Fibroblast of villous mesenchyme (primary cell): Measurements from ENCODE around the gene DHRS7. TPM values are rescaled to one million over a fixed set of nuclear protein-coding genes. Genes with fewer than 3 reads are reported as not detected.

ENCODE experiments used
- DNase-seq: peaks from one replicate; pipeline ENCODE4 v3.0.0-alpha.2; 2010; ENCODE audit warnings: low read depth
- H3K4me3 ChIP-seq: 2 replicates; pipeline ENCODE4 v1.5.1; 2011; ENCODE audit warnings: low read depth, mild to moderate bottlenecking, low read length
- CTCF ChIP-seq: IDR thresholded peaks from 2 replicates; pipeline ENCODE4 v1.5.1; 2012; ENCODE audit warnings: low read depth, mild to moderate bottlenecking, low read length; ENCODE audit not compliant: insufficient read depth
- total RNA-seq: library from RNA; depleted of rRNA; stranded (reverse); fragments of >200 nt; gene quantifications from 2 replicates; pipeline ENCODE4 v1.2.3, GENCODE V29; 2012

Gene DHRS7
- total RNA-seq, 1 donor, result 72.5 TPM

GRCh38 chr14:60206837-60207533 lies 41.8 kb upstream of the DHRS7 start:
- TF ChIP-seq CTCF, result no peak
- DNase-seq, result no peak
- H3K4me3 ChIP-seq, result no peak overlapping the region

GRCh38 chr14:60206249-60206670 lies 41.1 kb upstream of the DHRS7 start:
- H3K4me3 ChIP-seq, result no peak overlapping the region
- no peak for TF ChIP-seq CTCF
- DNase-seq, result no peak

GRCh38 chr14:60204843-60205774 lies 39.9 kb upstream of the DHRS7 start:
- H3K4me3 ChIP-seq, result no peak overlapping the region
- no peak for DNase-seq
- TF ChIP-seq CTCF, result no peak

- TF ChIP-seq CTCF, result no peak
- DNase-seq, result no peak
- no peak overlapping the region for H3K4me3 ChIP-seq
Measured at GRCh38 chr14:60204104-60204842, 39.1 kb upstream of the DHRS7 start.

GRCh38 chr14:60199321-60199720 lies 34.1 kb upstream of the DHRS7 start:
- no peak for DNase-seq
- TF ChIP-seq CTCF, result no peak
- H3K4me3 ChIP-seq, result no peak overlapping the region

- no peak for TF ChIP-seq CTCF
- no peak overlapping the region for H3K4me3 ChIP-seq
- no peak for DNase-seq
Measured at GRCh38 chr14:60197629-60198303, 32.6 kb upstream of the DHRS7 start.
